Liver (tissue), 2 donors: ENCODE results near the gene FBP1.

Source experiments
- FOXA1 ChIP-seq: IDR thresholded peaks from 2 replicates; pipeline ENCODE4 v1.6.1; 2016; ENCODE audit warnings: antibody characterized with exemption
- TF ChIP-seq, protein P1 (sequence below): fragments of 150-350 bp; IDR thresholded peaks from 2 replicates; pipeline ENCODE4 v1.5.1; 2017; ENCODE audit warnings: improper control_type of control experiment, low read depth, low read length; ENCODE audit not compliant: missing input control
- TF ChIP-seq, protein P2 (sequence below): IDR thresholded peaks from 2 replicates; pipeline ENCODE4 v1.6.1; 2016; ENCODE audit warnings: antibody characterized with exemption, mild to moderate bottlenecking
- donor health status: healthy.

DNA sequence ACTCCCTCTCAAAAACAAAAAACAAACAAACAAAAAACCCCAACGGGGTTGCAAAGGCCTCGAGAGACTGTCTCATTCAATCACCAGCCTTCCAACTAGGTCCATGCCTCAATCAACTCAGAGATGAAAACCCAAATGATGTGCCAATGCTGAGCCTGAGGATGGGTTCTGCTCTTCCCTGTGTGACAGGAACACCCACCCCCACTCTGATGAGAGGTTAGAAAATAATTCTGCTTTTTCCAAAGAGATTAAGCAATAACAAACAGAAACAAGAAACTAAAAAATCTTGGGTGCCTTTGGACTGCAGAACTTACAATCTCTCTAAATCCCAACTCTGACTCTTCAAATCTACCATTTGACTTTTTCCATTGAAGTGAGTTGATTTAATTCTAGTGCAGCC, 25.5 kb upstream of the FBP1 start:
- TF ChIP-seq, protein P1, sequence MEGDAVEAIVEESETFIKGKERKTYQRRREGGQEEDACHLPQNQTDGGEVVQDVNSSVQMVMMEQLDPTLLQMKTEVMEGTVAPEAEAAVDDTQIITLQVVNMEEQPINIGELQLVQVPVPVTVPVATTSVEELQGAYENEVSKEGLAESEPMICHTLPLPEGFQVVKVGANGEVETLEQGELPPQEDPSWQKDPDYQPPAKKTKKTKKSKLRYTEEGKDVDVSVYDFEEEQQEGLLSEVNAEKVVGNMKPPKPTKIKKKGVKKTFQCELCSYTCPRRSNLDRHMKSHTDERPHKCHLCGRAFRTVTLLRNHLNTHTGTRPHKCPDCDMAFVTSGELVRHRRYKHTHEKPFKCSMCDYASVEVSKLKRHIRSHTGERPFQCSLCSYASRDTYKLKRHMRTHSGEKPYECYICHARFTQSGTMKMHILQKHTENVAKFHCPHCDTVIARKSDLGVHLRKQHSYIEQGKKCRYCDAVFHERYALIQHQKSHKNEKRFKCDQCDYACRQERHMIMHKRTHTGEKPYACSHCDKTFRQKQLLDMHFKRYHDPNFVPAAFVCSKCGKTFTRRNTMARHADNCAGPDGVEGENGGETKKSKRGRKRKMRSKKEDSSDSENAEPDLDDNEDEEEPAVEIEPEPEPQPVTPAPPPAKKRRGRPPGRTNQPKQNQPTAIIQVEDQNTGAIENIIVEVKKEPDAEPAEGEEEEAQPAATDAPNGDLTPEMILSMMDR: no peak
- TF ChIP-seq, protein P2, sequence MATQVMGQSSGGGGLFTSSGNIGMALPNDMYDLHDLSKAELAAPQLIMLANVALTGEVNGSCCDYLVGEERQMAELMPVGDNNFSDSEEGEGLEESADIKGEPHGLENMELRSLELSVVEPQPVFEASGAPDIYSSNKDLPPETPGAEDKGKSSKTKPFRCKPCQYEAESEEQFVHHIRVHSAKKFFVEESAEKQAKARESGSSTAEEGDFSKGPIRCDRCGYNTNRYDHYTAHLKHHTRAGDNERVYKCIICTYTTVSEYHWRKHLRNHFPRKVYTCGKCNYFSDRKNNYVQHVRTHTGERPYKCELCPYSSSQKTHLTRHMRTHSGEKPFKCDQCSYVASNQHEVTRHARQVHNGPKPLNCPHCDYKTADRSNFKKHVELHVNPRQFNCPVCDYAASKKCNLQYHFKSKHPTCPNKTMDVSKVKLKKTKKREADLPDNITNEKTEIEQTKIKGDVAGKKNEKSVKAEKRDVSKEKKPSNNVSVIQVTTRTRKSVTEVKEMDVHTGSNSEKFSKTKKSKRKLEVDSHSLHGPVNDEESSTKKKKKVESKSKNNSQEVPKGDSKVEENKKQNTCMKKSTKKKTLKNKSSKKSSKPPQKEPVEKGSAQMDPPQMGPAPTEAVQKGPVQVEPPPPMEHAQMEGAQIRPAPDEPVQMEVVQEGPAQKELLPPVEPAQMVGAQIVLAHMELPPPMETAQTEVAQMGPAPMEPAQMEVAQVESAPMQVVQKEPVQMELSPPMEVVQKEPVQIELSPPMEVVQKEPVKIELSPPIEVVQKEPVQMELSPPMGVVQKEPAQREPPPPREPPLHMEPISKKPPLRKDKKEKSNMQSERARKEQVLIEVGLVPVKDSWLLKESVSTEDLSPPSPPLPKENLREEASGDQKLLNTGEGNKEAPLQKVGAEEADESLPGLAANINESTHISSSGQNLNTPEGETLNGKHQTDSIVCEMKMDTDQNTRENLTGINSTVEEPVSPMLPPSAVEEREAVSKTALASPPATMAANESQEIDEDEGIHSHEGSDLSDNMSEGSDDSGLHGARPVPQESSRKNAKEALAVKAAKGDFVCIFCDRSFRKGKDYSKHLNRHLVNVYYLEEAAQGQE: no peak
- no peak for TF ChIP-seq FOXA1
